Chondrocyte (in vitro differentiated cells): ENCODE measurements around the gene CELA1. TPM values are rescaled to one million over a fixed set of nuclear protein-coding genes. Genes with fewer than 3 reads are reported as not detected.
"Not testable (repeated sequence)": the region's sequence is repeated elsewhere in the genome, so short reads cannot be mapped to it uniquely, and the experiment has no call there.

Source experiments
- DNase-seq: peaks from one replicate; pipeline ENCODE4 v3.0.0; 2021; ENCODE audit warnings: mixed read lengths, low spot score
- H3K27ac Mint-ChIP-seq: one replicate; pipeline ENCODE4 v1.8.0; 2021; ENCODE audit warnings: mild to moderate bottlenecking, moderate library complexity, mixed read lengths; ENCODE audit not compliant: unreplicated experiment
- H3K27me3 Mint-ChIP-seq: 2 replicates; pipeline ENCODE4 v1.8.0; 2021; ENCODE audit warnings: low read depth, mixed read lengths
- H3K36me3 Mint-ChIP-seq: 2 replicates; pipeline ENCODE4 v1.8.0; 2021; ENCODE audit warnings: low read depth, mixed read lengths
- H3K4me1 Mint-ChIP-seq: 2 replicates; pipeline ENCODE4 v1.8.0; 2021; ENCODE audit warnings: low read depth, mild to moderate bottlenecking, mixed read lengths
- H3K4me3 Mint-ChIP-seq: one replicate; pipeline ENCODE4 v1.8.0; 2021; ENCODE audit warnings: mild to moderate bottlenecking, moderate library complexity, mixed read lengths; ENCODE audit not compliant: unreplicated experiment
- H3K9me3 Mint-ChIP-seq: 2 replicates; pipeline ENCODE4 v1.8.0; 2021; ENCODE audit warnings: low read depth, mixed read lengths
- CTCF ChIP-seq: fragments of 200-600 bp; sonication (generic); IDR thresholded peaks from 2 replicates; pipeline ENCODE4 v1.5.0; 2021; ENCODE audit warnings: antibody characterized with exemption, mild to moderate bottlenecking, moderate library complexity
- total RNA-seq: library from RNA; stranded (reverse); gene quantifications from 3 replicates; pipeline ENCODE4 v1.2.1, GENCODE V29; 2021

The CELA1 gene
- total RNA-seq, 1 donor from 2014 or later, result not detected

GRCh38 chr12:51311389-51311788, 35.1 kb downstream of the CELA1 start:
- H3K4me3 Mint-ChIP-seq, result no peak overlapping the region
- peaks cover 13% of the 10 kb centered on the region for H3K4me1 Mint-ChIP-seq
- no peaks in the 10 kb centered on the region for H3K9me3 Mint-ChIP-seq
- no peak overlapping the region for H3K27ac Mint-ChIP-seq
- no peaks in the 10 kb centered on the region for H3K27me3 Mint-ChIP-seq
- no peaks in the 10 kb centered on the region for H3K36me3 Mint-ChIP-seq
- TF ChIP-seq CTCF, result no peak
- DNase-seq, result no peak

DNA sequence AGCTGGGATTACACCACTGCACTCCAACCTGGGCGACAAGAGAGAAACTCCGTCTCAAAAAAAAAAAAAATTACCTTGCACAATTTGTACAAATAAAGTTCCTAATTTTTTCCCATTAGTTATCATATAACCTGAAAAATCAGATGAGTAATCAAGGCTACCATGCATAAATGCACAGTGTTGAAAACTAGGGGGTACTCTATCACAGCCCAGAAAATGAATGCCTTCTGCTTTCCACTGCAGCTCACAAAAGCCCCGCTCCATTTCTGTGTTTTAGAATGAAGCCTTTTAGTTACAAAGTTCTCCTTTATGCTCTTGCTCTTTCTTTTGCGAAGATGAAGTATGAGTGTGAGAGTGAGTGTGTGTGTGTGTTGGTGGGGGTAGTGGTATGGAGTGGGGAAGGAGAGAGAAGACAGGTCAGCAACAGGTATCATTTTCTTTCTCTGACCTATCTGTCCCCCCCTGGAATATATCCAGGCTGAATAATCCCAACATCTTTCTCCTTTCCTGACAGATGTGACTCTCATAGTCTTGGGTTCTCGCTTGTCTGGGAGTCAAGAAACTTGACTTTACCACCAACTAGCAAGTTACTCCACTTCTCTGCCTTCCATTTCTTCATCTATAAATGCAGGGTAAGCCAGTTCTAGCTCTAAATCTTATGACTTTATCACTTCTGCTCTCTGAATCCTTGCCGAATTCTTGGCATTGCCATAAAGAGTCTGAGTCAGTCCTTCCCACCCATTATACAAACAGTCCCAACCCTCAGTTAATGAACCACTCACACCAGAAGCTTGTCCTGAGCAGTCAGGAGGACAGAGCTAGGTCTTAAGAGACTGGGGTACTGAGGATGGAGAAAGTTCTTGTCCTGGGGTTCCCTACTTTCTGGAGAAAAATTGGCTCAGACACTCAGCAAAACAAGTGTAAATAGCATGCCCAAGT, 38.6 kb downstream of the CELA1 start:
- Mint-ChIP-seq H3K27me3 (peaks cover 2% of the 10 kb centered on the region), H3K9me3 (no peaks in the 10 kb centered on the region), H3K4me1 (peaks cover 13% of the 10 kb centered on the region), H3K27ac (peak overlapping the region; percentile 28), H3K36me3 (no peaks in the 10 kb centered on the region), H3K4me3 (no peak overlapping the region)
- no peak for TF ChIP-seq CTCF
- DNase-seq, result no peak

DNA sequence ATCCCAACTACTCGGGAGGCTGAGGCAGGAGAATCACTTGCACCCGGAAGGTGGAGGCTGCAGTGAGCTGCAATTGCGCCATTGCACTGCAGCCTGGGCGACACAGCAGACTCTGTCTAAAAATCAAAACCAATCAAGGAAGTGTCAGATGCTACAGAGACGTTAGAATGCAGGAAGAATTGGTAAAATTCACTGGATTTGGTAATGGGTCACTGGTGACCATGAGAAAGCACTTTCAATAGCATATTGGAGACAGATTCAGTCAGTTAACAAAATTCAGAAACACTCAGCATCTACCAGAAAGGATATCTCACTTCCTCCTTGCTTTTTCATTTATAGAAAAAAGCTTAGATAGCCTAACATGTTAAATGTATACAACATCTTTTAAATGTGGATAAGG, 40.0 kb downstream of the CELA1 start:
- H3K36me3 Mint-ChIP-seq, result no peaks in the 10 kb centered on the region
- H3K4me1 Mint-ChIP-seq, result peaks cover 13% of the 10 kb centered on the region
- peaks cover 4% of the 10 kb centered on the region for H3K27me3 Mint-ChIP-seq
- DNase-seq, result no peak
- no peak overlapping the region for H3K4me3 Mint-ChIP-seq
- TF ChIP-seq CTCF, result no peak
- no peak overlapping the region for H3K27ac Mint-ChIP-seq
- H3K9me3 Mint-ChIP-seq, result no peaks in the 10 kb centered on the region

- not testable (repeated sequence) for H3K9me3 Mint-ChIP-seq, H3K4me3 Mint-ChIP-seq, H3K27me3 Mint-ChIP-seq
Observed at GRCh38 chr12:51300768-51301167, 45.7 kb downstream of the CELA1 start.

GRCh38 chr12:51295651-51296050, 50.8 kb downstream of the CELA1 start:
- H3K27ac Mint-ChIP-seq, result no peak overlapping the region
- no peaks in the 10 kb centered on the region for H3K36me3 Mint-ChIP-seq
- no peak overlapping the region for H3K4me3 Mint-ChIP-seq
- no peak for TF ChIP-seq CTCF
- no peak for DNase-seq
- no peaks in the 10 kb centered on the region for H3K9me3 Mint-ChIP-seq
- no peaks in the 10 kb centered on the region for H3K27me3 Mint-ChIP-seq
- no peaks in the 10 kb centered on the region for H3K4me1 Mint-ChIP-seq

More at GRCh38 chr12:51300768-51301167, 45.7 kb downstream of the CELA1 start:
- H3K4me1 Mint-ChIP-seq, H3K27ac Mint-ChIP-seq, DNase-seq, H3K36me3 Mint-ChIP-seq: not testable (repeated sequence)

DNA sequence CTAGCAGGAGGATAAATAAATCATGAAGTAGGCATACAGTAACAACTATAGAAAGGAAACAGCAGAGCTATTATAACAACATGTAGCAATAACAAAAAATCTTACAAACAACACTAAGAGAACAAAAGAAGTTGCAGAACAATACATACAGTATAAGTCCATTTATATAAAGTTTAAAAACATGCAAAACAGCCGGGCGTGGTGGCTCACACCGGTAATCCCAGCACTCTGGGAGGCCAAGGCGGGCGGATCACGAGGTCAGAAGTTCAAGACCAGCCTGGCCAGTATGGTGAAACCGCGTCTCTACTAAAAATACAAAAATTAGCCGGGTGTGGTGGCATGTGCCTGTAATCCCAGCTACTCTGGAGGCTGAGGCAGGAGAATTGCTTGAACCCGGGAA, 52.4 kb downstream of the CELA1 start:
- DNase-seq, H3K4me3 Mint-ChIP-seq: not testable (repeated sequence)

More for the DNA sequence above, 52.4 kb downstream of the CELA1 start:
- H3K27me3 Mint-ChIP-seq, H3K27ac Mint-ChIP-seq, H3K4me1 Mint-ChIP-seq, H3K9me3 Mint-ChIP-seq, H3K36me3 Mint-ChIP-seq: not testable (repeated sequence)
